Activated naive CD8-positive, alpha-beta T cell treated with anti-CD3 and anti-CD28 coated beads, Interleukin-2, amount 50 U/mL, for 24 hours (primary cell): ENCODE data around the gene THOC6.
"Not testable (repeated sequence)": the region's sequence is repeated elsewhere in the genome, so short reads cannot be mapped to it uniquely, and the experiment has no call there.

ENCODE experiments used
- ATAC-seq: fragments of 150-1000 bp; cut with Tn5 transposase; one replicate; pipeline ENCODE4 v1.10.0; 2021
- DNase-seq: peaks from one replicate; pipeline ENCODE4 v3.0.0; 2021
- H3K27ac Mint-ChIP-seq: one replicate; pipeline ENCODE4 v1.8.0; 2021; ENCODE audit warnings: mild to moderate bottlenecking, mixed read lengths
- H3K27me3 Mint-ChIP-seq: one replicate; pipeline ENCODE4 v1.8.0; 2021; ENCODE audit warnings: mixed read lengths
- H3K36me3 Mint-ChIP-seq: one replicate; pipeline ENCODE4 v1.8.0; 2021; ENCODE audit warnings: low read depth, mixed read lengths
- H3K4me1 Mint-ChIP-seq: one replicate; pipeline ENCODE4 v1.8.0; 2021; ENCODE audit warnings: mixed read lengths
- H3K4me3 Mint-ChIP-seq: one replicate; pipeline ENCODE4 v1.8.0; 2021; ENCODE audit warnings: mild to moderate bottlenecking, moderate library complexity, mixed read lengths
- H3K9me3 Mint-ChIP-seq: one replicate; pipeline ENCODE4 v1.8.0; 2021; ENCODE audit warnings: mixed read lengths

Gene THOC6

GRCh38 chr16:3070608-3071111, 46.8 kb downstream of the THOC6 start:
- ATAC-seq (no peak), DNase-seq (no peak)
- peaks cover 67% of the 10 kb centered on the region for H3K4me1 Mint-ChIP-seq
- H3K27ac Mint-ChIP-seq, result peak overlapping the region; percentile 76
- no peaks in the 10 kb centered on the region for H3K9me3 Mint-ChIP-seq
- H3K36me3 Mint-ChIP-seq, result peaks cover 41% of the 10 kb centered on the region
- no peaks in the 10 kb centered on the region for H3K27me3 Mint-ChIP-seq
- peak overlapping the region; percentile 7 for H3K4me3 Mint-ChIP-seq

- Mint-ChIP-seq H3K27ac (peak overlapping the region; percentile 29), H3K4me3 (no peak overlapping the region), H3K9me3 (no peaks in the 10 kb centered on the region), H3K4me1 (peaks cover 76% of the 10 kb centered on the region), H3K27me3 (no peaks in the 10 kb centered on the region), H3K36me3 (peaks cover 33% of the 10 kb centered on the region)
- ATAC-seq, result no peak
- no peak for DNase-seq
Observed at GRCh38 chr16:3071655-3072054, 47.8 kb downstream of the THOC6 start.

- H3K4me1 Mint-ChIP-seq, result peaks cover 79% of the 10 kb centered on the region
- not testable (repeated sequence) for H3K27ac Mint-ChIP-seq, H3K9me3 Mint-ChIP-seq, H3K4me3 Mint-ChIP-seq, DNase-seq, H3K27me3 Mint-ChIP-seq
- peak; percentile 8 for ATAC-seq
- H3K36me3 Mint-ChIP-seq, result peaks cover 31% of the 10 kb centered on the region
Observed at GRCh38 chr16:3072148-3072547, 48.3 kb downstream of the THOC6 start.

- ATAC-seq, result peak; percentile 17
- Mint-ChIP-seq H3K4me1 (peaks cover 80% of the 10 kb centered on the region), H3K36me3 (peaks cover 28% of the 10 kb centered on the region)
- DNase-seq, H3K27ac Mint-ChIP-seq, H3K27me3 Mint-ChIP-seq, H3K4me3 Mint-ChIP-seq, H3K9me3 Mint-ChIP-seq: not testable (repeated sequence)
Observed at GRCh38 chr16:3072576-3073263, 48.9 kb downstream of the THOC6 start.

- H3K27me3 Mint-ChIP-seq, result no peaks in the 10 kb centered on the region
- ATAC-seq (no peak), DNase-seq (no peak)
- H3K27ac Mint-ChIP-seq, result peak overlapping the region; percentile 80
- H3K4me1 Mint-ChIP-seq, result peaks cover 84% of the 10 kb centered on the region
- H3K9me3 Mint-ChIP-seq, result peaks cover 5% of the 10 kb centered on the region
- H3K4me3 Mint-ChIP-seq, result peak overlapping the region; percentile 56
- H3K36me3 Mint-ChIP-seq, result peaks cover 24% of the 10 kb centered on the region
Observed at GRCh38 chr16:3073448-3073847, 49.6 kb downstream of the THOC6 start.

- peak overlapping the region; percentile 89 for H3K27ac Mint-ChIP-seq
- ATAC-seq, result peak; percentile 88
- peak; percentile 72 for DNase-seq
- peaks cover 5% of the 10 kb centered on the region for H3K9me3 Mint-ChIP-seq
- no peaks in the 10 kb centered on the region for H3K27me3 Mint-ChIP-seq
- H3K4me1 Mint-ChIP-seq, result peaks cover 79% of the 10 kb centered on the region
- peaks cover 20% of the 10 kb centered on the region for H3K36me3 Mint-ChIP-seq
- H3K4me3 Mint-ChIP-seq, result peak overlapping the region; percentile 54
Observed at GRCh38 chr16:3074860-3075522, 51.2 kb downstream of the THOC6 start.

- H3K4me3 Mint-ChIP-seq, result peak overlapping the region; percentile 54
- ATAC-seq (no peak), DNase-seq (no peak)
- peak overlapping the region; percentile 89 for H3K27ac Mint-ChIP-seq
- H3K27me3 Mint-ChIP-seq, result no peaks in the 10 kb centered on the region
- peaks cover 74% of the 10 kb centered on the region for H3K4me1 Mint-ChIP-seq
- H3K36me3 Mint-ChIP-seq, result peaks cover 20% of the 10 kb centered on the region
- peaks cover 5% of the 10 kb centered on the region for H3K9me3 Mint-ChIP-seq
Observed at GRCh38 chr16:3075523-3075915, 51.7 kb downstream of the THOC6 start.

- not testable (repeated sequence) for H3K4me3 Mint-ChIP-seq, DNase-seq, H3K27ac Mint-ChIP-seq, H3K9me3 Mint-ChIP-seq, ATAC-seq, H3K27me3 Mint-ChIP-seq
- Mint-ChIP-seq H3K36me3 (peaks cover 24% of the 10 kb centered on the region), H3K4me1 (peaks cover 78% of the 10 kb centered on the region)
Observed at GRCh38 chr16:3075946-3076345, 52.1 kb downstream of the THOC6 start.

- peaks cover 25% of the 10 kb centered on the region for H3K36me3 Mint-ChIP-seq
- no peaks in the 10 kb centered on the region for H3K27me3 Mint-ChIP-seq
- H3K4me1 Mint-ChIP-seq, result peaks cover 78% of the 10 kb centered on the region
- H3K9me3 Mint-ChIP-seq, result peaks cover 11% of the 10 kb centered on the region
- DNase-seq (no peak), ATAC-seq (no peak)
- H3K4me3 Mint-ChIP-seq, result peak overlapping the region; percentile 35
- peak overlapping the region; percentile 89 for H3K27ac Mint-ChIP-seq
Observed at GRCh38 chr16:3076577-3076976, 52.7 kb downstream of the THOC6 start.
